Neural crest cell (in vitro differentiated cells): ENCODE measurements around the gene ARHGEF17. TPM values are rescaled to one million over a fixed set of nuclear protein-coding genes. Genes with fewer than 3 reads are reported as not detected.

Source experiments
- DNase-seq: peaks from one replicate; pipeline ENCODE4 v3.0.0; 2021; ENCODE audit warnings: low read depth, mixed read lengths, low spot score
- H3K27ac Mint-ChIP-seq: one replicate; pipeline ENCODE4 v1.8.0; 2021; ENCODE audit warnings: mild to moderate bottlenecking, mixed read lengths; ENCODE audit not compliant: unreplicated experiment
- H3K27me3 Mint-ChIP-seq: 2 replicates; pipeline ENCODE4 v1.8.0; 2021; ENCODE audit warnings: low read depth, mild to moderate bottlenecking, mixed read lengths
- H3K36me3 Mint-ChIP-seq: 2 replicates; pipeline ENCODE4 v1.8.0; 2021; ENCODE audit warnings: low read depth, mild to moderate bottlenecking, mixed read lengths
- H3K4me1 Mint-ChIP-seq: 2 replicates; pipeline ENCODE4 v1.8.0; 2021; ENCODE audit warnings: mixed read lengths
- H3K4me3 Mint-ChIP-seq: one replicate; pipeline ENCODE4 v1.8.0; 2021; ENCODE audit warnings: mild to moderate bottlenecking, mixed read lengths
- H3K9me3 Mint-ChIP-seq: 2 replicates; pipeline ENCODE4 v1.8.0; 2021; ENCODE audit warnings: mixed read lengths
- total RNA-seq: library from RNA; stranded (reverse); gene quantifications from 2 replicates; pipeline ENCODE4 v1.2.1, GENCODE V29; 2021
- TF ChIP-seq, protein P1 (sequence below): fragments of 200-600 bp; sonication (generic); conservative IDR thresholded peaks from 2 replicates; pipeline ENCODE4 v1.5.0; 2021; ENCODE audit warnings: antibody characterized with exemption, mild to moderate bottlenecking

The ARHGEF17 gene
- total RNA-seq, 1 donor from 2014 or later = 55.7 TPM

GRCh38 chr11:73367482-73368024 lies 59.5 kb downstream of the ARHGEF17 start:
- Mint-ChIP-seq H3K9me3 (no peaks in the 10 kb centered on the region), H3K27ac (no peak overlapping the region), H3K4me3 (no peak overlapping the region), H3K4me1 (no peaks in the 10 kb centered on the region), H3K27me3 (no peaks in the 10 kb centered on the region), H3K36me3 (peaks cover 3% of the 10 kb centered on the region)
- no peak for DNase-seq
- TF ChIP-seq, protein P1, sequence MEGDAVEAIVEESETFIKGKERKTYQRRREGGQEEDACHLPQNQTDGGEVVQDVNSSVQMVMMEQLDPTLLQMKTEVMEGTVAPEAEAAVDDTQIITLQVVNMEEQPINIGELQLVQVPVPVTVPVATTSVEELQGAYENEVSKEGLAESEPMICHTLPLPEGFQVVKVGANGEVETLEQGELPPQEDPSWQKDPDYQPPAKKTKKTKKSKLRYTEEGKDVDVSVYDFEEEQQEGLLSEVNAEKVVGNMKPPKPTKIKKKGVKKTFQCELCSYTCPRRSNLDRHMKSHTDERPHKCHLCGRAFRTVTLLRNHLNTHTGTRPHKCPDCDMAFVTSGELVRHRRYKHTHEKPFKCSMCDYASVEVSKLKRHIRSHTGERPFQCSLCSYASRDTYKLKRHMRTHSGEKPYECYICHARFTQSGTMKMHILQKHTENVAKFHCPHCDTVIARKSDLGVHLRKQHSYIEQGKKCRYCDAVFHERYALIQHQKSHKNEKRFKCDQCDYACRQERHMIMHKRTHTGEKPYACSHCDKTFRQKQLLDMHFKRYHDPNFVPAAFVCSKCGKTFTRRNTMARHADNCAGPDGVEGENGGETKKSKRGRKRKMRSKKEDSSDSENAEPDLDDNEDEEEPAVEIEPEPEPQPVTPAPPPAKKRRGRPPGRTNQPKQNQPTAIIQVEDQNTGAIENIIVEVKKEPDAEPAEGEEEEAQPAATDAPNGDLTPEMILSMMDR = no peak

GRCh38 chr11:73372375-73372993 lies 64.4 kb downstream of the ARHGEF17 start:
- no peak overlapping the region for H3K27ac Mint-ChIP-seq
- peaks cover 17% of the 10 kb centered on the region for H3K4me1 Mint-ChIP-seq
- H3K36me3 Mint-ChIP-seq = no peaks in the 10 kb centered on the region
- TF ChIP-seq, protein P1 = no peak
- H3K4me3 Mint-ChIP-seq = peak overlapping the region; percentile 49
- no peaks in the 10 kb centered on the region for H3K27me3 Mint-ChIP-seq
- H3K9me3 Mint-ChIP-seq = no peaks in the 10 kb centered on the region
- DNase-seq = no peak

GRCh38 chr11:73374151-73374550 lies 66.1 kb downstream of the ARHGEF17 start:
- Mint-ChIP-seq H3K27ac (no peak overlapping the region), H3K27me3 (no peaks in the 10 kb centered on the region), H3K36me3 (no peaks in the 10 kb centered on the region), H3K4me3 (peak overlapping the region; percentile 74), H3K9me3 (no peaks in the 10 kb centered on the region), H3K4me1 (peaks cover 28% of the 10 kb centered on the region)
- no peak for DNase-seq
- TF ChIP-seq, protein P1 = no peak

GRCh38 chr11:73375830-73376159 lies 67.7 kb downstream of the ARHGEF17 start:
- Mint-ChIP-seq H3K27ac (no peak overlapping the region), H3K36me3 (no peaks in the 10 kb centered on the region), H3K27me3 (no peaks in the 10 kb centered on the region), H3K4me3 (peak overlapping the region; percentile 90), H3K9me3 (no peaks in the 10 kb centered on the region), H3K4me1 (peaks cover 28% of the 10 kb centered on the region)
- DNase-seq = no peak
- TF ChIP-seq, protein P1 = no peak

DNA sequence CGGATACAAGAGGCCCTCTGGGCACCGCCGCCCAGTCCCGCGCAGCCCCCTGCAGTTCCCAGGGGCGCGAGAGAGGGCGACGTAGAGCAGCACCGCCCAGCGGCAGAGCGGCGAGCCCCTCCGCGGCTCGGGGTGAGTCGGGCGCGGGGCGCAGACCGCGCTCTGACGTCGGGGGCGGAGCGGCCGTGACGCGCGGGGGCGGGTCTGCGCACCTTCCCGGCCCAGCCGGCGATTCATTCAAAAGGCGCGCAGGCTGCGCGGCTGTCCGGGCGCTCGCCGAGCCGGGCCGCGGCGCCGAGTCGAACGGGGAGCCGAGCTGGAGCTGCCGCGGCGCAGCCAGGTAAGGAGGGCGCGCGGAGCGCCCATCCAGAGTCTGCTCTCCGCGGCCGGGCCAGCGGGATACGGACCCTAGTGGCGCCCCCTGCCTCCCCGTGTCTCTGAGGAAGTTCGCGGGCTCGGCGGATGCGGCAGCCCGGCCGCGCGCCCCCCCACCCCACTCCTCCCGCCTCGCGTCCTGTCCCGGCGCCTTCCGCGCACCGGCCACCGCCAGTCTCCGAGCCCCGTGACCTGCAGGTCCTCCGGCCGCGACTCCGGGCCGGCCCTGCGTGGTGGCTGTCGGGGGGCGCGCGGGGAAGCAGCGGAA lies 68.2 kb downstream of the ARHGEF17 start, which contains the start of gene RELT:
Gene RELT, plus strand, starts transcription at position 240 of the 643 bp plus-strand sequence. CDS start 12,738 bp downstream, outside the sequence.
- Mint-ChIP-seq H3K4me1 (peaks cover 28% of the 10 kb centered on the region), H3K4me3 (peak within 1 kb of the TSS; percentile 93), H3K27me3 (no peaks in the 10 kb centered on the region), H3K36me3 (no peaks in the 10 kb centered on the region), H3K9me3 (no peaks in the 10 kb centered on the region), H3K27ac (peak within 1 kb of the TSS; percentile 95)
- DNase-seq = peak; percentile 97
- TF ChIP-seq, protein P1 = peak; percentile 85
